OCI-LY1 (cell line): ENCODE measurements around the gene ENDOU.
"Not testable (repeated sequence)": the region's sequence is repeated elsewhere in the genome, so short reads cannot be mapped to it uniquely, and the experiment has no call there.

ENCODE experiments used
- CTCF ChIP-seq: fragments of 200-600 bp; sonication (generic), shearing (Covaris generic); IDR thresholded peaks from 2 replicates; pipeline ENCODE4 v1.5.1; 2017; ENCODE audit warnings: mild to moderate bottlenecking, antibody characterized with exemption, low read length, moderate library complexity, mixed read lengths
- EZH2 ChIP-seq: fragments of 200-600 bp; sonication (generic), shearing (Covaris generic); IDR thresholded peaks from 2 replicates; pipeline ENCODE4 v1.8.0; 2017; ENCODE audit warnings: borderline replicate concordance, mixed run types, mild to moderate bottlenecking, antibody characterized with exemption, low read length, moderate library complexity, mixed read lengths

DNA sequence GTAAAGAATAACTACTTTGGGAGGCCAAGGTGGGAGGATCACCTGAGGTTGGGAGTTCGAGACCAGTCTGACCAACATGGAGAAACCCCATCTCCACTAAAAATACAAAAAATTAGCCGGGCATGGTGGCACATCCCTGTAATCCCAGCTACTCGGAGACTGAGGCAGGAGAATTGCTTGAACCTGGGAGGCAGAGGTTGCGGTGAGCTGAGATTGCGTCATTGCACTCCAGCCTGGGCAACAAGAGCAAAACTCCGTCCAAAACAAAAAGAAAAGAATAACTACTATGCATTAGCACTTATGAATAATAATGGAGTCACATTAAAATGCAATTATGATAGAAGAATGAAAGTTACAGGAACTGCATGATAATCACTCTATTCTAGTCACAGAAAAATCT is 57.4 kb downstream of the ENDOU start:
- not testable (repeated sequence) for TF ChIP-seq CTCF, EZH2
